SK-N-SH (cell line): ENCODE measurements around the gene SH3RF1.

Experiments used
- CTCF ChIP-seq: fragments of 200-600 bp; sonication (generic); IDR thresholded peaks from 2 replicates; pipeline ENCODE4 v1.6.1; 2017; ENCODE audit warnings: antibody characterized with exemption, mild to moderate bottlenecking, moderate library complexity
- EP300 ChIP-seq, 2 experiments: IDR thresholded peaks; 2 replicates each; pipeline versions ENCODE4 v1.4.0 to v1.6.1; 2012; ENCODE audit warnings: borderline replicate concordance in 1 of 2, low read depth in 1 of 2, low read length in 1 of 2
- FOXJ3 ChIP-seq: sonication (generic); formaldehyde crosslinking; IDR thresholded peaks from 2 replicates; pipeline ENCODE4 v1.5.1; 2020; ENCODE audit warnings: mild to moderate bottlenecking, missing genetic modification reagents
- GABPA ChIP-seq: IDR thresholded peaks from 2 replicates; pipeline ENCODE4 v1.4.0; 2012; ENCODE audit warnings: low read depth, mild to moderate bottlenecking
- JUND ChIP-seq: IDR thresholded peaks from 2 replicates; pipeline ENCODE4 v1.4.0; 2012
- MEF2A ChIP-seq: IDR thresholded peaks from 2 replicates; pipeline ENCODE4 v1.4.0; 2012; ENCODE audit warnings: low read depth, borderline replicate concordance
- NFIC ChIP-seq: IDR thresholded peaks from 2 replicates; pipeline ENCODE4 v1.4.0; 2012; ENCODE audit warnings: borderline replicate concordance
- NRF1 ChIP-seq: IDR thresholded peaks from 2 replicates; pipeline ENCODE4 v1.6.1; 2012; ENCODE audit warnings: low read depth, mild to moderate bottlenecking, low read length
- POLR2AphosphoS5 ChIP-seq: IDR thresholded peaks from 2 replicates; pipeline ENCODE4 v1.6.1; 2012; ENCODE audit warnings: low read depth, low read length
- REST ChIP-seq: IDR thresholded peaks from 2 replicates; pipeline ENCODE4 v1.6.1; 2012; ENCODE audit warnings: mild to moderate bottlenecking, low read depth, low read length, moderate library complexity
- TAF1 ChIP-seq: IDR thresholded peaks from 2 replicates; pipeline ENCODE4 v1.6.1; 2012; ENCODE audit warnings: low read depth, mild to moderate bottlenecking, low read length, moderate library complexity, borderline replicate concordance
- USF1 ChIP-seq: IDR thresholded peaks from 2 replicates; pipeline ENCODE4 v1.4.0; 2012; ENCODE audit warnings: low read depth, borderline replicate concordance
- YY1 ChIP-seq: IDR thresholded peaks from 2 replicates; pipeline ENCODE4 v1.4.0; 2012; ENCODE audit warnings: low read depth, mild to moderate bottlenecking
- ZBTB33 ChIP-seq: IDR thresholded peaks from 2 replicates; pipeline ENCODE4 v1.4.0; 2012; ENCODE audit warnings: low read depth, borderline replicate concordance

GRCh38 chr4:169220854-169221411 lies 49.8 kb downstream of the SH3RF1 start:
- no peak for TF ChIP-seq EP300 (IDR thresholded peaks at IDR 0.05; ENCODE audit: borderline replicate concordance in 1 of 2, low read depth in 1 of 2, low read length in 1 of 2)
- TF ChIP-seq MEF2A = no peak
- no peak for TF ChIP-seq YY1
- TF ChIP-seq REST = no peak
- TF ChIP-seq CTCF = no peak
- TF ChIP-seq NFIC = no peak
- TF ChIP-seq POLR2AphosphoS5 = no peak
- no peak for TF ChIP-seq NRF1
- TF ChIP-seq ZBTB33 = no peak
- TF ChIP-seq FOXJ3 = no peak
- TF ChIP-seq TAF1 = no peak
- TF ChIP-seq JUND = no peak
- TF ChIP-seq GABPA = no peak
- TF ChIP-seq USF1 = no peak
